ENCODE measurements around the gene TPRX2. TPM values are rescaled to one million over a fixed set of nuclear protein-coding genes. Genes with fewer than 3 reads are reported as not detected.

The TPRX2 gene, protein sequence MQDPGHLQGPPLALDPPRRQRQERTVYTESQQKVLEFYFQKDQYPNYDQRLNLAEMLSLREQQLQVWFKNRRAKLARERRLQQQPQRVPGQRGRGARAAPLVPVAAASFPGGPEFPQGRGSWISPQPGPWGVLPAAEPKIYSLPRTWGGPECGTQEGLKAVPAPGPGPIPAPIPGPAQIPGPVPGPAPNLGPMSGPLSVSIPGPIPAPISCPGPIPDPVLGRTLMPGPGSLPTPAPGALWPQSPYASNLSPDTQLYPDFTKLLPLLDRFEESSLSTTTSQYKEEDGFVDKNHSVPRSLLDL
- not detected in 5 replicates for total RNA-seq (2022; extraction: Qiagen RNA extraction; ENCODE audit: low read depth)

DNA sequence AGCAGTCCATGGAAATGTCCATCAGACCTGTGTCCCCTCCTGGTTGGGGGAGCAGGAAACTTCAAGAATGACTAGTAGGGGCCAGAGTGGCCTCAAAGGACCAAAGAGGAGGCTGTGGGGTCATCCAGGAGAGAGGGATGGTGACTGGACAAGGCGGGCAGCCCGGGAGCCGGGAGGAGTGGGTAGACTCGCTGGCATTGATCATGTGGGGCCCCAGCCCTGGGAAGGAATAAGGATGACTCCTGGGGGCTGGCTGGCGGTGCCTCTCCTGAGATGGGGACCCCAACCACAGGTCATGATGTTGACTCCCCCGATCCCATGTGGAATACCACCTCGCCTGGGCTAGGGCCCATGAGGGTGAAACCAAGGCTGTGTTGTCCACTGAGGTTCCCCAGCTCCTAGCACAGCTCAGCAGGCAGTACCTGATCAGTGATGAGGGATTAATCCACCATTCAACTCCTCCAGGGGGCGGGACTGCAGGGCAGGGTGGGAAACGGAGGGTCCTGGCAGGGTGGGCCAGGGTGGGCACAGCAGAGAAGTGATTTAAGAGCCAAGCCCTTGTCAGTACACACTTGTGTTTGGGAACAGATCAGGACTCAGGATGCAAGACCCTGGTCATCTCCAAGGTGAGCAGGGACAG lies at the start of gene TPRX2:
TSS of gene TPRX2 (plus strand) at position 590 of the 640 bp plus-strand sequence. CDS start at position 602, 12 bp downstream.

DNA sequence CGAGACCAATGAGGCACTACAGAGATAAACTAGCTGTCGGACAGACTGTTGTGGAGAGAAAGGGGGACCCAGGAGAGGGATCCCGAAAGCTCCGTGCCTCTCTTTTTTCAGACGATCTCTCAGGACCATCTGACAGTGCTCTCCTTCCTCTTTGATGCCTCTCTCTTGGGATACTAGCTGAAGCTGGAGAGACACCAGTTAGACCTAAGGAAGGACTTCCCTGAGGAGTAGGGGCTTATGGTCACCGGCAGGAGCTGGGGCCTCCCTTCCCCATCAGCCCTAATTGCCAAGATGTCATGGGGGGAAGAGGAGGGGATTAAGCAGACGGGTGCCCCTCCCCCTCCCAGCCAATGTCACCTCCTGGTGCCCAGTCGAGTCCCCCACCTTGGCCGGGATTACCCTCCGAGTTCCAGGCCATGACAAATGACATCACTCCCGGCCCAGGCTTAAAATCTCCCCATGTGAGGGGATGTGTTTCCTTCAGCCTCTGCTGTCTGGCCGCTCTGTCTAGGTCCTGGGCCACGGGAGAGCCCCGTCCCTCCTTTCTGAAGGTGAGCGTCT lies 37.5 kb upstream of the TPRX2 start, which contains the start of gene CRX:
TSS of gene CRX (plus strand) at position 478 of the 561 bp plus-strand sequence. CDS start 12,507 bp downstream, outside the sequence.

DNA sequence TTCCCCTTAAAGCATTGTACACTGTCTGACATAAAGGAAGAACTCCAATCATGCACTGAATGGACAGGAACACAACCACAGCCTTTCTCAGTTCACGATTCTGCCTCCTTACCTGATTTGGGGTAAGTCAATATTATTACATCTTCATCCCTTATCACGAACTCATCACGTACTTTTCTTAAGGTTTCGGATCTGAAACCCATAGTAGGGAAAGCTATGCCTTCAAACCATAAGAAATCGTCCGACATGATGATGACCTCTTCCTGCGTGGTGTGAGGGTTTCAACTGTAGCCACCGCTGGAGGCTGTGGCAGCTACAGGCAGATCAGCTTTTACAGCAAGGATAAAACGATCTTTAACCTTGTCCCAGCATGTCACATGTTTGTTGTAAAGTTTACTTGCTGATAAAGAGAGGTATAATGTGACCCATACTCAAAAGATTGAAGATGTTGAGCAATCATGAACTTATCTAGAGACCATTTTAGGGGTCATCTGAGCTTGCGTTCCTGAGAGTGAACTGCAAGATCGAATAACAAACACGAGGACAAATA lies 27.1 kb downstream of the TPRX2 start, which contains the start of gene SULT2A1:
TSS of gene SULT2A1 (minus strand) at position 306 of the 550 bp plus-strand sequence. CDS start at position 248, 58 bp downstream.

Other genes starting within 250 kb of the TPRX2 start
- 106 to 151 TPM (median 129 TPM) in 5 replicates for gene EHD2, start 145.8 kb upstream of the TPRX2 start, total RNA-seq (2022; extraction: Qiagen RNA extraction; ENCODE audit: low read depth)
- gene NOP53, start 113.7 kb upstream of the TPRX2 start, total RNA-seq (2022; extraction: Qiagen RNA extraction; ENCODE audit: low read depth) = 227 to 326 TPM (median 233 TPM) in 5 replicates
- gene SELENOW, start 80.5 kb upstream of the TPRX2 start, total RNA-seq (2022; extraction: Qiagen RNA extraction; ENCODE audit: low read depth) = 102 to 159 TPM (median 147 TPM) in 5 replicates
- not detected in 5 replicates for gene TPRX1, start 54.7 kb upstream of the TPRX2 start, total RNA-seq (2022; extraction: Qiagen RNA extraction; ENCODE audit: low read depth)
- gene CRX, start 37.3 kb upstream of the TPRX2 start, total RNA-seq (2022; extraction: Qiagen RNA extraction; ENCODE audit: low read depth) = not detected in 5 replicates
- gene SULT2A1, start 27.1 kb downstream of the TPRX2 start, total RNA-seq (2022; extraction: Qiagen RNA extraction; ENCODE audit: low read depth) = not detected in 5 replicates
- not detected in 5 replicates for gene BSPH1, start 132.9 kb downstream of the TPRX2 start, total RNA-seq (2022; extraction: Qiagen RNA extraction; ENCODE audit: low read depth)
- 0.10 TPM in 1 of 5 replicates, not detected in the others for gene ELSPBP1, start 135.4 kb downstream of the TPRX2 start, total RNA-seq (2022; extraction: Qiagen RNA extraction; ENCODE audit: low read depth)
- not detected in 5 replicates for gene CABP5, start 184.8 kb downstream of the TPRX2 start, total RNA-seq (2022; extraction: Qiagen RNA extraction; ENCODE audit: low read depth)

Data from A549 treated with DMSO at 1 μM for 4 hours (cell line).